Aorta (tissue), 5 donors: ENCODE data around the gene PAFAH1B1. TPM values are rescaled to one million over a fixed set of nuclear protein-coding genes. Genes with fewer than 3 reads are reported as not detected.

Experiments used
- ATAC-seq: fragments of 200-7000 bp; cut with Tn5 transposase; one replicate; pipeline ENCODE4 v1.9.1; 2022; ENCODE audit warnings: moderate library complexity; ENCODE audit not compliant: low FRiP score
- DNase-seq, 2 donors: peaks; one replicate each; pipeline ENCODE4 v3.0.0-alpha.2; 2020
- H3K27ac ChIP-seq, 2 donors: one replicate each; pipeline ENCODE4 v1.5.1; 2013; ENCODE audit warnings: low read length in 2 of 2, mild to moderate bottlenecking in 2 of 2, moderate library complexity in 2 of 2, control low read depth in 1 of 2, inconsistent platforms in 1 of 2, low read depth in 1 of 2
- H3K27me3 ChIP-seq, 2 donors: one replicate each; pipeline ENCODE4 v1.6.1; 2013; ENCODE audit warnings: control low read depth in 1 of 2, low read length in 1 of 2, mild to moderate bottlenecking in 1 of 2, moderate library complexity in 1 of 2; ENCODE audit not compliant: insufficient read depth in 2 of 2, control insufficient read depth in 1 of 2
- H3K36me3 ChIP-seq, 2 donors: one replicate each; pipeline ENCODE4 v1.6.1; 2013; ENCODE audit warnings: control low read depth in 1 of 2, low read length in 1 of 2, mild to moderate bottlenecking in 1 of 2; ENCODE audit not compliant: insufficient read depth in 2 of 2, control insufficient read depth in 1 of 2
- H3K4me1 ChIP-seq, 2 donors: one replicate each; pipeline ENCODE4 v1.6.1; 2013; ENCODE audit warnings: low read length in 2 of 2, control low read depth in 1 of 2, mild to moderate bottlenecking in 1 of 2, moderate library complexity in 1 of 2; ENCODE audit not compliant: insufficient read depth in 2 of 2, control insufficient read depth in 1 of 2
- H3K4me3 ChIP-seq, 2 donors: one replicate each; pipeline ENCODE4 v1.5.1; 2013; ENCODE audit warnings: low read length in 2 of 2, control low read depth in 1 of 2, mild to moderate bottlenecking in 1 of 2
- H3K9me3 ChIP-seq: one replicate; pipeline ENCODE4 v1.6.1; 2013; ENCODE audit warnings: mild to moderate bottlenecking, low read length; ENCODE audit not compliant: control insufficient read depth
- WGBS, 2 donors: extraction: QIAGEN DNeasy Blood & Tissue Kit; methylation state at CpG; one replicate each; pipeline ENCODE4 v1.1.7; 2013; 5-methylcytosine and 5-hydroxymethylcytosine counted together
- intact Hi-C, 2 donors: fragments of 100-400 bp; cut with DNase I; formaldehyde crosslinking; loops; one replicate each; pipeline versions ENCODE4 v1.14.2 to v1.15.0; 2022
- polyA plus RNA-seq, 2 donors: library from polyadenylated mRNA; stranded (reverse); fragments of 200-250 nt; gene quantifications; one replicate each; pipeline ENCODE4 v1.2.3, GENCODE V29; 2013
- total RNA-seq, 2 donors: library from RNA; stranded (reverse); fragmentation: NEBNext Ultra II Directional; extraction: Animal tissue kit (Norgen Biotek cat#: 25700); gene quantifications; one replicate each; pipeline ENCODE4 v1.2.1, GENCODE V29; 2021
- donor health status: healthy with polysubstance abuse.
- donor health status: Bipolar disorder and iron deficiency.
- donor health status: DM: no; HTN: no; CAD: no.
- donor health status: DM: no; HTN: no; CAD: no.
- donor health status: DM: yes; HTN: yes; CAD: no.

The PAFAH1B1 gene
- total and polyA plus RNA-seq, 4 donors = 47.0 to 176 (median 111) TPM

DNA sequence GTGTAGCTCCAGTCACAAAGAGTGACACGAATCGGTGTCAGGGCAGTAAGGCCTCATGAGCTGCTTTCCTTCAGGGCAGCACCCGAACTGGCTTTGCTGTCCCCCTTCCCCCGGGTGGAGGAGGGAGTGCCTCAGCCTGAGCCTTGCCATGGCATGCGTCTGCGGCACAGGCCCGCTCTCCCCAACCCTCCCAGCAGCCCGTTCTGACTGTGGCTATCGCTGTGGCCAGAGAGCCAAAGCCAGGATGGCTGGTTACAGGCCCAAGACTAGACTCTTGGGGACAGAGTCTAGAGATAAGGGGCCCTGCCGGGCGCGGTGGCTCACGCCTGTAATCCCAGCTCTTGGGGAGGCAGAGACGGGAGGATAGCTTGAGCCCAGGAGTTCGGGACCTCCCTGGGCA is 92.2 kb downstream of the PAFAH1B1 start:
- WGBS, 2 donors = 81 to 84% methylated on average over 15 of the region's 15 CpGs
- ATAC-seq (no peak), DNase-seq (no peak)
- H3K4me1 ChIP-seq = no peaks in the 10 kb centered on the region
- no peaks in the 10 kb centered on the region for H3K9me3 ChIP-seq
- no peak overlapping the region for H3K4me3 ChIP-seq
- H3K27me3 ChIP-seq = no peaks in the 10 kb centered on the region
- H3K27ac ChIP-seq = no peak overlapping the region
- intact Hi-C loops = loop anchor here (10.0 kb wide), 2 partner anchors 91 to 171 kb away; partner anchors contain the start of genes METTL16 (in 2 of the 2) and PAFAH1B1 (in 1 of the 2)
- H3K36me3 ChIP-seq = peaks cover 4 to 8% of the 10 kb centered on the region in 2 donors

GRCh38 chr17:2687074-2687418 is 93.6 kb downstream of the PAFAH1B1 start:
- Histone ChIP-seq H3K27me3 (no peaks in the 10 kb centered on the region), H3K4me1 (no peaks in the 10 kb centered on the region), H3K9me3 (no peaks in the 10 kb centered on the region), H3K4me3 (no peak overlapping the region), H3K36me3 (peaks cover 3 to 4% of the 10 kb centered on the region in 2 donors), H3K27ac (no peak overlapping the region)
- intact Hi-C loops = loop anchor here (10.0 kb wide), 2 partner anchors 92 to 172 kb away; partner anchors contain the start of genes METTL16 (in 2 of the 2) and PAFAH1B1 (in 1 of the 2)
- WGBS, 2 donors = 48 to 49% methylated on average over 6 of the region's 6 CpGs
- ATAC-seq (no peak), DNase-seq (no peak)

DNA sequence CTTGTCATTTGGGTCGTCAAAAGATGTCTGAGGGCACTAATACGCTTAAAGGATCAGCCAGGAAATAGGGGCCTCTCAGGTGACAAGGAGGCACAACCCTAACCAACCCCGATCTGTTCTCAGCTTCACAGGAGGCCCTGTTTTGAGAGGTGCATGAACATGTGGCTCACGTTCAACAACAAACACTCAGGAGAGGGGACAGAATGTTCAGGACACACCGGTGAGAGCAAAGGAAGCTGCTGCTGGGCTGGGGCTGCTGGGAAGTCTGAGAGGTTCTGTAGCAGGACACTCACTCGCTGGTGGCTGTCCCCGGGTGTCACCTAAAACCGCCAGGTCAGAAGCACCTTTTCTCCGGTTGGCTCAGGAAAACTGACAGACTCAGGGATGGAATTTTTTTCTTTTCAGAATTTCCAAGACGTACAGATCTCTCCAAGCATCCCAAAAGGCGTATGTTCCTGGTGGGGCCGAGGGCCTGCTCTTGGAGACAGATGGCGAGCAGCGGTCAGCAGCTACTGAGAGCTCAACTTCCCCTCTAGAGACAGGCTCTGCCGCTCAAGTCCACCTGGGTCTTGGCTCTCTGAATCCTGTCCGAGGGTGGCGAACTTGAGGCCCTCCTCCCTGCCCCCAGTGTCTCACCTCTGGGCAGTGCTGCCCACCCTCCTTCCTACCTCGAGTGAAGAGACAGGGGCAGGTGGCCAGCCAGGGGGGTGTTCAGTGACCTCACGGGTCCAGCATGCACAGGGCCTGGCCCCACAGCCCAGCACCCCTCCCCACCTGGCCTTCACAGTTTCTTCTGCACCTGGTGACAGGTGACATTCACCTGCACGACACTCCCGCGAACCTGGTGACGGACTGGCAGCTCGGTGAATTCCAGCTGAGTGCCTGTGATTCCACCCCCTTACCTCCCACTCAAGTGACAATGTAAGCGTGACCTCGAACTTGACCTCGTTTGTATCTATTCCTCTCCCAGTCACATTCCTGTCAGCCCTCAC is 95.2 kb downstream of the PAFAH1B1 start:
- Histone ChIP-seq H3K4me3 (no peak overlapping the region), H3K9me3 (no peaks in the 10 kb centered on the region), H3K27ac (no peak overlapping the region), H3K4me1 (no peaks in the 10 kb centered on the region), H3K36me3 (peaks cover 3 to 4% of the 10 kb centered on the region in 2 donors), H3K27me3 (no peaks in the 10 kb centered on the region)
- intact Hi-C loops = loop anchor here (10.0 kb wide), 2 partner anchors 94 to 174 kb away; partner anchors contain the start of genes METTL16 (in 2 of the 2) and PAFAH1B1 (in 1 of the 2)
- WGBS, 2 donors = 63 to 66% methylated on average over 27 of the region's 27 CpGs
- DNase-seq (peak in 1 of 2 donors; percentile 45), ATAC-seq (no peak)

GRCh38 chr17:2689411-2690164 is 96.1 kb downstream of the PAFAH1B1 start:
- no peak for ATAC-seq
- H3K9me3 ChIP-seq = no peaks in the 10 kb centered on the region
- no peaks in the 10 kb centered on the region for H3K27me3 ChIP-seq
- H3K4me1 ChIP-seq = no peaks in the 10 kb centered on the region
- DNase-seq = peak; percentile 39 to 74
- intact Hi-C loops = loop anchor here (10.0 kb wide), 2 partner anchors 95 to 175 kb away; partner anchors contain the start of genes METTL16 (in 2 of the 2) and PAFAH1B1 (in 1 of the 2)
- H3K36me3 ChIP-seq = no peaks in the 10 kb centered on the region
- H3K4me3 ChIP-seq = no peak overlapping the region
- no peak overlapping the region for H3K27ac ChIP-seq
- 57 to 69% methylated on average over 39 to 40 of the region's 40 CpGs for WGBS, 2 donors

- Histone ChIP-seq H3K4me3 (no peak overlapping the region), H3K36me3 (no peaks in the 10 kb centered on the region), H3K4me1 (no peaks in the 10 kb centered on the region), H3K27me3 (no peaks in the 10 kb centered on the region), H3K27ac (no peak overlapping the region), H3K9me3 (no peaks in the 10 kb centered on the region)
- DNase-seq (peak in 1 of 2 donors; percentile 34), ATAC-seq (no peak)
- WGBS, 2 donors = 87 to 88% methylated on average over 43 to 55 of the region's 55 CpGs
- intact Hi-C loops = no loop called here
Observed at GRCh38 chr17:2690165-2691068, 97.0 kb downstream of the PAFAH1B1 start.

- no peaks in the 10 kb centered on the region for H3K4me1 ChIP-seq
- H3K36me3 ChIP-seq = no peaks in the 10 kb centered on the region
- intact Hi-C loops = no loop called here
- H3K27ac ChIP-seq = no peak overlapping the region
- WGBS, 2 donors = 94 to 95% methylated on average over 62 of the region's 62 CpGs
- DNase-seq (peak in 1 of 2 donors; percentile 40), ATAC-seq (no peak)
- H3K9me3 ChIP-seq = no peaks in the 10 kb centered on the region
- H3K27me3 ChIP-seq = no peaks in the 10 kb centered on the region
- no peak overlapping the region for H3K4me3 ChIP-seq
Observed at GRCh38 chr17:2691069-2691871, 97.8 kb downstream of the PAFAH1B1 start.

GRCh38 chr17:2691965-2692780 is 98.7 kb downstream of the PAFAH1B1 start:
- intact Hi-C loops = no loop called here
- ATAC-seq (no peak), DNase-seq (peak in 1 of 2 donors; percentile 46)
- H3K36me3 ChIP-seq = no peaks in the 10 kb centered on the region
- H3K27ac ChIP-seq = no peak overlapping the region
- WGBS, 2 donors = 87 to 90% methylated on average over 59 to 71 of the region's 71 CpGs
- no peaks in the 10 kb centered on the region for H3K27me3 ChIP-seq
- no peaks in the 10 kb centered on the region for H3K4me1 ChIP-seq
- H3K9me3 ChIP-seq = no peaks in the 10 kb centered on the region
- no peak overlapping the region for H3K4me3 ChIP-seq
